Jurkat, Clone E6-1 (cell line): Measurements from ENCODE around the gene TNN. TPM values are rescaled to one million over a fixed set of nuclear protein-coding genes. Genes with fewer than 3 reads are reported as not detected.
"Not testable (repeated sequence)": the region's sequence is repeated elsewhere in the genome, so short reads cannot be mapped to it uniquely, and the experiment has no call there.

Experiments
- DNase-seq: peaks from one replicate; pipeline ENCODE4 v3.0.0-alpha.2; 2011; ENCODE audit warnings: low read depth, low spot score
- H3K4me3 ChIP-seq: 2 replicates; pipeline ENCODE4 v1.5.1; 2011; ENCODE audit warnings: mild to moderate bottlenecking, low read length, control low read depth, moderate library complexity
- polyA plus RNA-seq: library from polyadenylated mRNA; unstranded; fragments of >200 nt; gene quantifications from one replicate; pipeline ENCODE4 v1.2.1, GENCODE V29; 2012; ENCODE audit warnings: missing spikeins; ENCODE audit not compliant: insufficient read length, insufficient read depth

Gene TNN, protein sequence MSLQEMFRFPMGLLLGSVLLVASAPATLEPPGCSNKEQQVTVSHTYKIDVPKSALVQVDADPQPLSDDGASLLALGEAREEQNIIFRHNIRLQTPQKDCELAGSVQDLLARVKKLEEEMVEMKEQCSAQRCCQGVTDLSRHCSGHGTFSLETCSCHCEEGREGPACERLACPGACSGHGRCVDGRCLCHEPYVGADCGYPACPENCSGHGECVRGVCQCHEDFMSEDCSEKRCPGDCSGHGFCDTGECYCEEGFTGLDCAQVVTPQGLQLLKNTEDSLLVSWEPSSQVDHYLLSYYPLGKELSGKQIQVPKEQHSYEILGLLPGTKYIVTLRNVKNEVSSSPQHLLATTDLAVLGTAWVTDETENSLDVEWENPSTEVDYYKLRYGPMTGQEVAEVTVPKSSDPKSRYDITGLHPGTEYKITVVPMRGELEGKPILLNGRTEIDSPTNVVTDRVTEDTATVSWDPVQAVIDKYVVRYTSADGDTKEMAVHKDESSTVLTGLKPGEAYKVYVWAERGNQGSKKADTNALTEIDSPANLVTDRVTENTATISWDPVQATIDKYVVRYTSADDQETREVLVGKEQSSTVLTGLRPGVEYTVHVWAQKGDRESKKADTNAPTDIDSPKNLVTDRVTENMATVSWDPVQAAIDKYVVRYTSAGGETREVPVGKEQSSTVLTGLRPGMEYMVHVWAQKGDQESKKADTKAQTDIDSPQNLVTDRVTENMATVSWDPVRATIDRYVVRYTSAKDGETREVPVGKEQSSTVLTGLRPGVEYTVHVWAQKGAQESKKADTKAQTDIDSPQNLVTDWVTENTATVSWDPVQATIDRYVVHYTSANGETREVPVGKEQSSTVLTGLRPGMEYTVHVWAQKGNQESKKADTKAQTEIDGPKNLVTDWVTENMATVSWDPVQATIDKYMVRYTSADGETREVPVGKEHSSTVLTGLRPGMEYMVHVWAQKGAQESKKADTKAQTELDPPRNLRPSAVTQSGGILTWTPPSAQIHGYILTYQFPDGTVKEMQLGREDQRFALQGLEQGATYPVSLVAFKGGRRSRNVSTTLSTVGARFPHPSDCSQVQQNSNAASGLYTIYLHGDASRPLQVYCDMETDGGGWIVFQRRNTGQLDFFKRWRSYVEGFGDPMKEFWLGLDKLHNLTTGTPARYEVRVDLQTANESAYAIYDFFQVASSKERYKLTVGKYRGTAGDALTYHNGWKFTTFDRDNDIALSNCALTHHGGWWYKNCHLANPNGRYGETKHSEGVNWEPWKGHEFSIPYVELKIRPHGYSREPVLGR (N-terminal part only)
- polyA plus RNA-seq, result not detected

DNA sequence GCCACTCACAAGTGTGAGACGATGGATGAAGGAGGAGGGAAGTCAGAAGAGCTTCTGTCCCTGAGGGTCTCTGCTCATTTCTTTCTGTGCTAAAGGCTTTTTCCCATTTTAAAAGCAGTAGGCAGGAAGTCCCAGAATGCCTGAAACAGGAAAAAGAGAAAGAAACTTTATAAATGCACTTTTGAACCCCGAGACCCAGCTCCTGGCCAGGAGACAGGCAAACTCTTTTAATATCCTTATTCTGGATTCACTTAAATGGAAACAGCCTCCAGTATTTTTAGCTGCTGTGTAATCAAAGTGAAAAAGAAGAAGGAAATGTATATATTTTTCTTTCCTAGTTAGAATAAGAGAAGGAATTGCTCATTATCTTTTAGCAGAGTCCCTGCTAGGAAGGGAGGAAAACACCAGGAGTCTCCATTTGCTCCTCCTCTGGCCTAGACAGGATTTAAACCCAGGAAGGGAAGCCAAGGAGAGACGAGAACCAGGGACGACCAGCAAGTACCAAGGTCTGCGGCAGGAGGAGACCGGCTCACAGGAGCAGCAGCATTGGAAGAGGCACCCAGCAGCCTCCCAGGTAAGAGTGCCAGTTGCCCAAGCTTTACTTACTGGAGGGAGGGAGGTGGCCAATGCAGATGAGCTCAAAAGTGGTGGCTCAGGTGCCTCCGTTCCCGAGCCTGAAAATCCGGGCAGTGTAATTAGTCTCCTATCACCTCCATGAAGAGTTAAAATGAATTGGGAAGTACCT, at the start of gene TNN:
Gene TNN (plus strand): TSS at position 472 of the 745 bp plus-strand sequence. CDS start 9,586 bp downstream, outside the sequence.
- H3K4me3 ChIP-seq, result no peak within 1 kb of the TSS
- no peak for DNase-seq

DNA sequence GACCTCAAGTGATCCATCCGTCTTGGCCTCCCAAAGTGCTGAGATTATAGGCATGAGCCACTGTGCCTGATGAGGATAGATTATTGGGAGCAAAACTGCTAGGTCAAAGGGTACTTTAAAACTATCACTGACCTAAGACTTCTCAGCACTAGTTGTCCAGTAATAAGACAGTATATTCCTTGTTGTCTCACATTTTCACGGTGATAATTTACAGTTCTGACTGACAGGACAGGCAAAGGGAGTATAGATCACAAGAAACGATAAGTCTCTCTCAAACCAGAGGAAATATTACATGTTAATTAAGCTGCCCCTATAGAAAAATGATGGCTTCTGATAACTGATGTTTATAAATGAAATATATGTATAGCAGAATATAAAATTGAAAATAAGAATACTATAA, 48.1 kb upstream of the TNN start:
- no peak for DNase-seq

DNA sequence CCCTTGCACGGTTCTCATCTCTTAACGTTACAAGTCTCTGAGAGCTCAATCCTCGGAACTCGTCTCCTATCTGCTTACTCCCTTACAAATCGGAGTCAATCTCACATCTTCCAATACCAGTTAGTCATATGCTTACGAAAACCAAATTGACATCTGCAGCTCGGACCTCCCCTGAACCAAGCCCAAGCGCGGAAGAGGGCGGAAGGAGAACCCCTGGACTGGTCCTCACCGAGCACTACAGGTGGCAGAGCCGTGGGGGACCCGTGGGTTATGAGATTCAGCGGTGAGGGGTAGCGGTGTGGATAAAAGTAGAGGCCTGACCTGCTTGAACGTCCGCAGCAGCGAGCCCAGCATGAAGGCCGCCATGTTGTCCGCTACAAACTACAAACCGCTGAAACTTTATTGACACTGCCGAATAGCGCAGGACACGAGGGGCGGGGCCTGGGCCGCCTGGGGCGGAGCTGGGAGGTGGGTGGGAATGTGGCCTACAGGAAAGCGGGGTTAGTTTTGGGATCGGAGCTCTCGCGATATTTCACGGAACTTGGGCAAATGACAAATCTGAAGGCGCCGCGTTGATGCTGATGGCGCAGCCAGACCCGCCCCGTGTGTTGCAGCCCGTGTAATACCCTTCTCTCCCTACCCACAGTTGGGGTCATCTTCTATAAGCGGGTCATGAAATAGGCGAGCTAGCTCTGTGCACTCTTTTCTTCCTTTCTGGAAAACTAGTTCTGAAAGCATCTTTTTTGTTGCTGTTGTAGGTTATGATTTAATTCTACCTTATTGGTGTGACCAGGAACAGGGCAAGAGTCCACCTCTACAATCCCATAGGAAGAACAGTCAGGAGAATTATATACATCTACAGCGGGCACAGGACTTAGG, 44.4 kb upstream of the TNN start, which contains the start of gene MRPS14:
Gene MRPS14 (minus strand): TSS at position 383 of the 879 bp plus-strand sequence. CDS start 17 bp downstream, at position 366.
- peak; percentile 99 for DNase-seq
- peak within 1 kb of the TSS; percentile 83 for H3K4me3 ChIP-seq

More for the DNA sequence above, 48.1 kb upstream of the TNN start:
- H3K4me3 ChIP-seq, result no peak overlapping the region

DNA sequence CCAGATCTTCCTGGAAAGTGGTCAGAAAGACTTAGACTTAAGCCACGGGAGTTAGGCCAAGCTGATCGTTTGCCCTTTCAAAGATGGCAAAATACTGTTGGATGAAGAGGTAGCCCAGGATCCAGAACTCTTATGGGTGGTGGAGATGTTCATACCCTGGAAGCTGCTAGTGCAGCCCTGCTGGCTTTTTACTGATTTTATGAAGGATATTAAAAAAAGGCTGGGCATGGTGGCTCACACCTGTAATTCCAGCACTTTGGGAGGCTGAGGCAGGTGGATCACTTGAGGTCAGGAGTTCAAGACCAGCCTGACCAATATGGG, 43.8 kb upstream of the TNN start:
- H3K4me3 ChIP-seq, result peak overlapping the region; percentile 83
- not testable (repeated sequence) for DNase-seq

DNA sequence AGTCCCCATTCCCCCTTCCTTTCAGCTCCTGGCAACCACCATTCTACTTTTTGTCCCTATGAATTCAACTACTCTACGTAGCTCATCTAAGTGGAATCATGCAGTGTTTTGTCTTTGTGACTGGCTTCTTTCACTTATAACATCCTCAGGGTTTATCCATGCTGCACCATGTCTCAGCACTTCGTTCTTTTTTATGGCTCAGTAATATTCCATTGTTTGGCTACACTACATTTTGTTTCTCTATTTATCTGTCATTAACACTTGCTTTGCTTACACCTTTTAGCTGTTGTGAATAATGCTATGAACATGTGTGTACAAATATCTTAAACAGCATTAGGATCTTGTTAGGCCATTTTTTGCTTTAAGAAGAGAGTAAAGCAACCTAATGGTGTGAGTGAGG, 42.9 kb upstream of the TNN start:
- H3K4me3 ChIP-seq, result no peak overlapping the region
- no peak for DNase-seq

DNA sequence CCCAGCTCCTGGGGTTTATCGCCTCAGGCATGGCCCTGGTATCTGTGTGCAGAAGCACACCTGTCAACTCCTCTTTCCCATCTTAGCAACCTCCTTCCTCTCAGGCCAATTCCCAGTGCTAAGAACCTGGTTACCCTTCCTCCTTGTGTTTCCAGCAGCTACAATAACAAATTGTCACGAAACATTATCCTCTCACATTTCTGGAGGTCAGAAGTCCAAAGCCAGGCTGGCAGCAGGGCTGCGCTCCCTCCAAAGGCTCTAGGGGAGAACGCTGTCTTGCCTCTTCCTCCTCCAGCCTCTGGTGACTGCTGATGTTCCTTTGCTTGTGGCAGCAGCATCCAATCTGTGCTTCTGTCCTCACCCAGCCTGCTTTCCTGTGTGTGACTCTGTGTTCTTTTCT, 33.7 kb upstream of the TNN start:
- H3K4me3 ChIP-seq, result no peak overlapping the region
- DNase-seq, result no peak

DNA sequence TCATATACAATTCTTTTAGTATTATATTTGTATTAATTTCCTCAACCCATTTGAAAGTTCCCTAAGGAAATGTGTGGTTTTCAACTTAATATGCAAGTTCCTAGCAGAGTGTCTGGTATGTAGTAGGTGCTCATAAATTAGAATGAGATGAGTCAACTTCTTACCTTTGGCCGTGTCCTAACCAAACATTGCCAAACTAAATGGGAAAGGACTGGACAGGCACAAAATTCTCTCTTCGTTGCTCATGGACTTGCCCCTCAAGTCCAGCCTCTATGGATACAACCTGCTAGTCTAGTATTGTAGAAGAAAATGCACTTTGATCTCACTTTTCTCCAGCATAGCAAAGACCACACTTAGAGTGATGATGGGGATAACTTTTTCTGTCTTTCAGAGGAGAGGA, 32.9 kb upstream of the TNN start:
- H3K4me3 ChIP-seq, result no peak overlapping the region
- DNase-seq, result no peak

DNA sequence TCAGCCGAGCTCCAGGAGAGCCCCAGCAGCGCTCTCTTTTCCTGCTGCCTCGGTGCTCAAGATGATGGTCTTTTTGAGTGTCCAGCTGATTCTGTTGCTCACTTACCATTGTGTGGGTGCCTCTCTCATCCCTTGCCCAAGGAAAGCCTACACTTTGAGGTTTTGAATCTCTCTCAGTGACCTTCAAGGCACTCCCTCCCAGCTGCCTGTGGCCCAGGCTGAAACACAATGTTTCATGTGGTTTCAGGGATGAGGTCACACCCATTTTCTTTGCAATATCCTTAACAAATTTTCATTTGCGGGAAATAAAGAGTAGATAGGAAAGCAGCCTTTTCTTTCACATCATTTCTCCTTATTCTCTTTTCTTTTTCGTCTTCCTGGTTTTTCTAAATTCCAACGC, 31.8 kb upstream of the TNN start:
- no peak for DNase-seq
- H3K4me3 ChIP-seq, result no peak overlapping the region

DNA sequence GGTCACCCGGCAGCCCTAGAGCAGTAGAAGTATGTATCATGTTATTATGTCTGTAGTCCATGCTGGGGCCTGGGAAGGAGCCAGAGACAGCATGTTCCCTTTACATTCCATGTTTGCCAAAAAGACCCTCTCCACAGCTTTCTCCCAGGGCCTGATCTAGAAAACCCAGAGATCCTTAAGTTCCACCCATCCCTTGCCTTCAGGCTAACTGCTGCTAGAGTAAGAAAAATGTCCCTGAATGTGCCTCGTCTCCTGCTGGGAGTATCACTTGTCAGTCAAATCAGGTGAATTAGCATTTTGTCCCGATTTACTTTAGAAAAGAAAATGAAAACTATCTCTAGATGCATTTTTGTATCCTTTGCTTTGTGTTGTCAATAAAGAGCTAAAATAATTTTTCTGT, 31.2 kb upstream of the TNN start:
- DNase-seq, result no peak
- no peak overlapping the region for H3K4me3 ChIP-seq

DNA sequence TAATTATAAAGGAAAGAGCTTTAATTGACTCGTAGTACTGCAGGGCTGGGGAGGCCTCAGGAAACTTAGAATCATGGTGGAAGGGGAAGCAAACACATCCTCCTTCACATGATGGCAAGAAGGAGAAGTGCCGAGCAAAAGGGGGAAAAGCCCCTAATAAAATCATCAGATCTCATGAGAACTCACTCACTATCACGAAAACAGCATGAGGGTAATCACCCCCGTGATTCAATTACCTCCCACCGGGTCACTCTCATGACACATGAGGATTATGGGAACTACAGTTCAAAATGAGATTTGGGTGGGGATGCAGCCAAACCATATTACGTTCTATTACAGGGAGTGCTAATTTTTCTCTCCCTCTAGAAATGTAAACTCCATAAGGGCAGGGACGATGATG, 30.2 kb upstream of the TNN start:
- H3K4me3 ChIP-seq, result no peak overlapping the region
- DNase-seq, result no peak

DNA sequence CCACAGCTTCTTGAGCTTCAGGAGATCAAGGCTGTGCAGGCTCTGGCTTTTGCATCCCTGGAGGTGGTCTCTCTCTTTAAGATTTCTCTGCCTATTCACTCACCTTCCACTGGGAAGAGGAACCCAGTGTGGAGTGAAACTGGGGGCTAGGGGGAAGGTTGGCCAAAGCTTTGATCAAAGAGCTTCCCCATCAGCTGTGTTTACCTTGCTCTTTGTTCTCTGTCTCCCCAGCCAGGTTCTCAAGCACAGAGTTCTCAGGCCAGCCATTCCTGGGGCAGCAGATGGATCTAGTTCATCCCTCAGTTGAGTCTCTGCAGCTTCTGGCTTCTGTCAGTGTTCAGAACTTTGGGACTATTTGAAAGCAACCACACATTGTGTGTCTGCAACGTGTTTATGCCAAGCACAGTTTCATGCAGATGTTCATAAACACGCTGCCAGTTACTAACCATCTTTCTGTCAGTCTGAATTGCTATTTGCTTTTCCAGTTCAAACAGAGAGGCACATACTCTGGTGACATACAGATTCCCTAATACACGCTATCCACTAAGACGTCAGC, 27.2 kb upstream of the TNN start:
- H3K4me3 ChIP-seq, result no peak overlapping the region
- no peak for DNase-seq

DNA sequence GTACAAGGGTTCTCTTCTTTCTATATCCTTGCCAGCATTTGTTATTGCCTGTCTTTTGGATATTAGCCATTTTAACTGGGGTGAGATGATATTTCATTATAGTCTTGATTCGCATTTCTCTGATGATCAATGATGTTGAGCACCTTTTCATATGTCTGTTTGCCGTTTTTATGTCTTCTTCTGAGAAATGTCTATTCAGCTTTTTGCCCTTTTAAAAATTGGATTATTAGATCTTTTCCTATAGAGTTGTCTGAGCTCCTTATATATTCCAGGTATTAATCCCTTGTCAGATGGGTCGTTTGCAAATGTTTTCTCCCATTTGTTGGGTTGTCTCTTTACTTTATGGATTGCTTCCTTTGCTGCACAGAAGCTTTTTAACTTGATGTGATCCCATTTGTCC, 25.0 kb upstream of the TNN start:
- H3K4me3 ChIP-seq, result no peak overlapping the region
- no peak for DNase-seq

DNA sequence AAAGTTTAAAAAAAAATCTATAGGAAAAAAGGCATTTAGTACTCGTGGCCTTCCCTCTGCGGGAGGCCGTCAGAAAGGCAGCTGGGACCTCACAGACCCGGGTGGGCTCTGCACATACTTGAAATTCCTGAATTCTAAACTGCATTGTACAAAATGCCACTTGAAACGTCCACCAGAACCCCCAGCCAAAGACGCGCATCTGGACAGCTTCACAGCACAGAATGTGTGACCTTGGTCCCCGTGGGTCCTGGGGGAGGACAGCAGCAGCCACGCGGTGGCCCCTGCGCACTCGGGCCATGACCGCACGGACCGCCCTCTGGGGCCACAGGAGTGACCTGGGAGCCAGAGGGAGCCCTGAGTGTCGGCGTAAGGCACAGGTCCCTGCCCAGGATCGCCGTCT, 23.8 kb upstream of the TNN start:
- no peak overlapping the region for H3K4me3 ChIP-seq
- no peak for DNase-seq

DNA sequence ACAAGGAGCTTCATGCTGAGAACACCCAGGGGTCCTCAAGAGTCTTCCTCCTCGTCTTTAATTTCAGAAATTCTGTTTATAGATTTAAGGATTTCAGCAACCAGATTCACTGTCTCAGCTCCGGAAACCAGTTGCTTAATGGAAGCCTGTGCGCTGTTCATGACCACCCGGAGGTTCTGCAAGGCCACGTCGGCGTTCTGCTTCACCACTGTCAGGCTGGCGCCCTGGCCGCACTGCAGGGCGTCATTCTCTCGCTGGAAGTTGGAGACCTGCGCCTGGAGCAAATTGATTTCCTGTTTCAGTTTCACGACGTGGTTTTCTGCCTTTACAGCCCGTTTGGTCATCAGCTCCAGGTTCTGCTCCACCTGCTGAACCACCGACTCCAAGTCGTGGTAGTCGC, 23.0 kb upstream of the TNN start:
- DNase-seq, H3K4me3 ChIP-seq: not testable (repeated sequence)

DNA sequence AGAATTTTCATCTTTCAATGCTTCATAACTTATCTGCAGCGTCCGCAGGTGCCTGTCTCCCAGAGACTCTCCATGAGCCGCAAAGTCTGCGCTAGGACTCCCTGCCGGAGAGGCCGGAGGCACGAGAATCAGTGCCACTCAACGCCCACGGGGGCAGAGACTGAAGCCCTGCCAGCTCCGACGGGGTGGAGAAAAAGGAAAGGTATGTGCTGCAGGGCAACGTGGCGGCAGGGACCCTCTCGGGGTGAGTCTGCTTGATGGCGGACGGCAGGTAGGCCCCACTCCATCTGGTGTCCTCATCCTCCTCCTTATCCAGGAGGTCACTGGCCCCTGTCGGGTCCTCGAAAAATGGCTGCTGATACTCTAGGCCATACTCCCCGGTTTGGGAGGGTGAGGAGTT, 22.5 kb upstream of the TNN start:
- no peak overlapping the region for H3K4me3 ChIP-seq
- no peak for DNase-seq

DNA sequence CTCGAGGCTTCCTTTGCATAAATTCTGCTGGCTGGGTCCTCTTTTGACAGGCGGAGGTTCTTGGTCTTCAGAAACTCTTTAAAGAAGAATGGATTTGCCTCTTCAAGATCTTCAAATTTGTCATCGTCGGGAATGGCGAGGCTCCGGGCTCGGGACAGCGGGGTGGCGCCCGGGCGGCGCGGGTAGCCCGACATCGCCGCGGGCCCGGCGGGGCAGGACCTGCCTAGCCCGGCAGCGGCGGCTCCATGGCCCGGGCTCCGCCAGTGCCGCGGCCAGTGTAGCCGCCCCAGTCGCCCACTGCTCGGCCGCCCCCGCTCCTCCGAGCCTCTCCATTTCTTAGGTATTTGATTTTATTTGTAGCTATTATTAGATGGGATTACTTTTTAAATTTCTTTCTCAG, 22.1 kb upstream of the TNN start:
- no peak overlapping the region for H3K4me3 ChIP-seq
- no peak for DNase-seq

DNA sequence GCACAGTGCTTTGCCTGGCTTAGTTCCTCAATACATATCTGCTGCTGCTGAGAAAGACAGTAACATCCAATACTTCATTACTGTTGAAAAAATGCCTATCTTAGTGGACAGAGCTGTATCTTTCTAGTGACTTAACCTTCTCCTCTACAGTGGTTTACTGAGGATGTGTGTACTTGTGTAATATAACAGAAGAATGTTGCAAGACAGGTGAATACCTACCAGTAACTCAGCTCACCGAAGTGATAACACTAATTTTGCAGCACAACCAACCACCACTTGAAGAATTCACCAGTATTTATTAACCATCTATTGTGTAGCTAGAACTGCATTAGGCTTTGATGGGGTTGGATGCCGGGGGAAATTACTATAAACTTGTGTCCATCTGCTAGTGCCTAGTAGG, 16.6 kb upstream of the TNN start:
- H3K4me3 ChIP-seq, result no peak overlapping the region
- DNase-seq, result no peak

DNA sequence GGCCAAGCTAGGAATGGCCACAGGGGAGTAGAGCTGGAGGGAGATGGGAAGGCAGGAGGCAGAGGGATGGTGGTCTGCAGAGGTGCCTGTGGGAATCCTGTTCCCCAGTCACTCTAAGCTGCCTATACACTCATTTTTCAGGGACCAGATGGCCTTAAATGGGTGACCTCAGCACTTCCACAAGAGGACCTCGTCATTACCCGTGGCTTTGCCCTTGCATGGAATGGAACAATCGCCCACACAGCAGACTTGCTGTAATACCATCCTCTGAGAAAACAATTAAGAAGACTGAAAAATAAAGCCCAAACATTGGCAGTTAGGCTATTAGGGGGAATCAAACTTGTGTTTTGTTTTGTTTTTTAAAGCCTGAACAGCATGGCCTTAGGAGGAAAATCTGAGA, 12.9 kb upstream of the TNN start:
- DNase-seq, result no peak
- no peak overlapping the region for H3K4me3 ChIP-seq
